GM12875 (cell line): ENCODE data around the gene TBL1X.
"Not testable (repeated sequence)": the region's sequence is repeated elsewhere in the genome, so short reads cannot be mapped to it uniquely, and the experiment has no call there.

Experiments
- H3K4me3 ChIP-seq: one replicate; pipeline ENCODE4 v1.5.1; 2011; ENCODE audit warnings: low read depth, low read length, control low read depth
- CTCF ChIP-seq: IDR thresholded peaks from 2 replicates; pipeline ENCODE4 v1.5.1; 2011; ENCODE audit warnings: low read depth, mild to moderate bottlenecking, control low read depth, inconsistent platforms, low read length, moderate library complexity, borderline replicate concordance; ENCODE audit not compliant: insufficient read depth

The TBL1X gene

DNA sequence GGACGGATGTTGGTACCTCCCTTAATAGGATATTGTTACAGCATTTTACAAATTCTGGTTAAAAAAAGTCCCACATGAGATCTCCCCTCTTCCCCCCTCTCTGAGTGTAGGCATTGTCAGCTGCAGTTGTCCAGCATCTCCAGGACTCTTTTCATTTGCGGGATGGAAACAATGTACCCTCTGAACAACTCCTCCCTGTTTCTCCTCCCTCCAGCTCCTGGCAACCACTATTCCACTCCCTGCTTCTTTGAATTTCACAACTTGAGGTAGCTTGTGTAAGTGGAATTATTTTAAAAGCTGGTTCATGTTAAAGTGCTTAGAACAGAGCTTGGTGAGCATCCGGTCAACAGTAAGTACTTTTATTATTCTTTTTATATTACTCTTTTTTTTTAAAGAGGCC lies 69.8 kb downstream of the TBL1X start:
- no peak overlapping the region for H3K4me3 ChIP-seq
- no peak for TF ChIP-seq CTCF

DNA sequence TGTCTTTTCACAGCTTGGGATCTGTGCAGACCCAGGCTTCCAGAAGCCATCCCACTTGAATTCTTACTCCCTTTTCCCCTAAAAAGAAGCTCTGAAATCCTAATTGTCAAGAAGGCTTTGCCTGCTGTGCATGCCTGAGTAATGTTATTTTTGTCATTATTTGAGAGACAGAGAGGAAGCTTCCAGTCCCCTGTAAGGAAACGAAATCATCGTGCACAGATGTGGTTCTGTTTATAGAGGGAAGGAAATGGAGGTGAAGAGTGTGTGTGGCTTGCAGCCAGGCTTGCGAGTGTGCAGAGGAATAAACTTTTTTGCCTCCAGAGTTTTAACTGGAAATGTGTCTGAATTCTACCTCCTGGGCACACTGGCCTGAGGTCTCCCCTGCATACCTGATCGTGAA lies 70.2 kb downstream of the TBL1X start:
- no peak for TF ChIP-seq CTCF
- H3K4me3 ChIP-seq, result no peak overlapping the region

GRCh38 chrX:9536156-9536555 lies 71.3 kb downstream of the TBL1X start:
- not testable (repeated sequence) for H3K4me3 ChIP-seq

- TF ChIP-seq CTCF, result no peak
Measured at GRCh38 chrX:9537781-9538180, 72.9 kb downstream of the TBL1X start.

GRCh38 chrX:9538544-9539045 lies 73.7 kb downstream of the TBL1X start:
- H3K4me3 ChIP-seq, result no peak overlapping the region
- no peak for TF ChIP-seq CTCF

More at GRCh38 chrX:9537781-9538180, 72.9 kb downstream of the TBL1X start:
- H3K4me3 ChIP-seq, result no peak overlapping the region

GRCh38 chrX:9539605-9540387 lies 74.9 kb downstream of the TBL1X start:
- no peak for TF ChIP-seq CTCF

GRCh38 chrX:9542106-9542760 lies 77.4 kb downstream of the TBL1X start:
- no peak overlapping the region for H3K4me3 ChIP-seq
- TF ChIP-seq CTCF, result no peak

More at GRCh38 chrX:9539605-9540387, 74.9 kb downstream of the TBL1X start:
- no peak overlapping the region for H3K4me3 ChIP-seq
